ENCODE data around the gene SPNS2.

Gene SPNS2

GRCh38 chr17:4520894-4521600 is 22.4 kb downstream of the SPNS2 start:
- no peak for DNase-seq

- DNase-seq = no peak
Observed at GRCh38 chr17:4522661-4523060, 24.0 kb downstream of the SPNS2 start.

- no peak for DNase-seq
Observed at GRCh38 chr17:4523946-4524345, 25.3 kb downstream of the SPNS2 start.

- DNase-seq = no peak
Observed at GRCh38 chr17:4525691-4526397, 27.2 kb downstream of the SPNS2 start.

- no peak for DNase-seq
Observed at GRCh38 chr17:4527134-4527533, 28.5 kb downstream of the SPNS2 start.

- DNase-seq = no peak
Observed at GRCh38 chr17:4527566-4528125, 29.0 kb downstream of the SPNS2 start.

GRCh38 chr17:4529533-4530152 is 31.0 kb downstream of the SPNS2 start:
- no peak for DNase-seq

- DNase-seq = no peak
Observed at GRCh38 chr17:4530799-4531730, 32.4 kb downstream of the SPNS2 start.

GRCh38 chr17:4531988-4532736 is 33.5 kb downstream of the SPNS2 start:
- DNase-seq = no peak

GRCh38 chr17:4532860-4533522 is 34.3 kb downstream of the SPNS2 start:
- no peak for DNase-seq

GRCh38 chr17:4533523-4534504 is 35.1 kb downstream of the SPNS2 start:
- no peak for DNase-seq

- DNase-seq = no peak
Observed at GRCh38 chr17:4534515-4534914, 35.8 kb downstream of the SPNS2 start.

- DNase-seq = no peak
Observed at GRCh38 chr17:4534928-4535666, 36.4 kb downstream of the SPNS2 start.

GRCh38 chr17:4535667-4536258 is 37.1 kb downstream of the SPNS2 start:
- DNase-seq = no peak

GRCh38 chr17:4536259-4536741 is 37.6 kb downstream of the SPNS2 start:
- no peak for DNase-seq

- DNase-seq = no peak
Observed at GRCh38 chr17:4536742-4537411, 38.2 kb downstream of the SPNS2 start.

- no peak for DNase-seq
Observed at GRCh38 chr17:4537451-4538235, 39.0 kb downstream of the SPNS2 start.

All from activated naive CD4-positive, alpha-beta T cell treated with anti-CD3 and anti-CD28 coated beads, Interleukin-2, amount 50 U/mL, for 16 hours (primary cell).